ENCODE data around the gene RNF145.
"Not testable (repeated sequence)": the region's sequence is repeated elsewhere in the genome, so short reads cannot be mapped to it uniquely, and the experiment has no call there.

DNA sequence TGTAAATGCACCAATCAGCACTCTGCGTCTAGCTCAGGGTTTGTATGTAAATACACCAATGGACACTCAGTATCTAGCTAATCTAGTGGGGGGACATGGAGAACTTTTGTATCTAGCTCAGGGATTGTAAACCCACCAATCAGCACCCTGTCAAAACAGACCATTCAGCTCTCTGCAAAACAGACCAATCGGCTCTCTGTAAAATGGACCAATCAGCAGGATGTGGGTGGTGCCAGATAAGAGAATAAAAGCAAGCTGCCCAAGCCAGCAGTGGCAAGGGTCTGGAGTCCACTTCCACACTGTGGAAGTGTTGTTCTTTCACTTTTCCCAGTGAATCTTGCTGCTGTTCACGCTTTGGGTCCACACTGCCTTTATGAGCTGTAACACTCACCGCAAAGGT, 89.5 kb downstream of the RNF145 start:
- TF ChIP-seq, protein P1, sequence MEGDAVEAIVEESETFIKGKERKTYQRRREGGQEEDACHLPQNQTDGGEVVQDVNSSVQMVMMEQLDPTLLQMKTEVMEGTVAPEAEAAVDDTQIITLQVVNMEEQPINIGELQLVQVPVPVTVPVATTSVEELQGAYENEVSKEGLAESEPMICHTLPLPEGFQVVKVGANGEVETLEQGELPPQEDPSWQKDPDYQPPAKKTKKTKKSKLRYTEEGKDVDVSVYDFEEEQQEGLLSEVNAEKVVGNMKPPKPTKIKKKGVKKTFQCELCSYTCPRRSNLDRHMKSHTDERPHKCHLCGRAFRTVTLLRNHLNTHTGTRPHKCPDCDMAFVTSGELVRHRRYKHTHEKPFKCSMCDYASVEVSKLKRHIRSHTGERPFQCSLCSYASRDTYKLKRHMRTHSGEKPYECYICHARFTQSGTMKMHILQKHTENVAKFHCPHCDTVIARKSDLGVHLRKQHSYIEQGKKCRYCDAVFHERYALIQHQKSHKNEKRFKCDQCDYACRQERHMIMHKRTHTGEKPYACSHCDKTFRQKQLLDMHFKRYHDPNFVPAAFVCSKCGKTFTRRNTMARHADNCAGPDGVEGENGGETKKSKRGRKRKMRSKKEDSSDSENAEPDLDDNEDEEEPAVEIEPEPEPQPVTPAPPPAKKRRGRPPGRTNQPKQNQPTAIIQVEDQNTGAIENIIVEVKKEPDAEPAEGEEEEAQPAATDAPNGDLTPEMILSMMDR (IDR thresholded peaks at IDR 0.05): not testable (repeated sequence)
- TF ChIP-seq POLR2AphosphoS5 (IDR thresholded peaks at IDR 0.05): not testable (repeated sequence)
